Nephron (organoid): ENCODE data around the gene RAPGEF1.

Experiments used
- H3K27ac Mint-ChIP-seq, 3 experiments: 2 replicates each; pipeline ENCODE4 v1.8.0; 2020; ENCODE audit warnings: mixed read lengths in 3 of 3, mild to moderate bottlenecking in 2 of 3, moderate library complexity in 1 of 3
- H3K27me3 Mint-ChIP-seq: 2 replicates; pipeline ENCODE4 v1.8.0; 2021; ENCODE audit warnings: low read depth, mild to moderate bottlenecking, moderate library complexity, mixed read lengths
- H3K36me3 Mint-ChIP-seq: 2 replicates; pipeline ENCODE4 v1.8.0; 2020; ENCODE audit warnings: low read depth, mixed read lengths
- H3K4me1 Mint-ChIP-seq: 2 replicates; pipeline ENCODE4 v1.8.0; 2020; ENCODE audit warnings: mixed read lengths
- H3K4me3 Mint-ChIP-seq, 3 experiments: 2 replicates each; pipeline ENCODE4 v1.8.0; 2020; ENCODE audit warnings: mild to moderate bottlenecking in 3 of 3, mixed read lengths in 3 of 3, moderate library complexity in 2 of 3
- H3K9me3 Mint-ChIP-seq: 2 replicates; pipeline ENCODE4 v1.8.0; 2020; ENCODE audit warnings: mixed read lengths
- CTCF ChIP-seq, 3 experiments: fragments of 200-600 bp; sonication (generic); IDR thresholded peaks; one replicate each; pipeline ENCODE4 v1.5.0; 2021; ENCODE audit warnings: antibody characterized with exemption in 3 of 3; ENCODE audit not compliant: unreplicated experiment in 3 of 3

Gene RAPGEF1

GRCh38 chr9:131707733-131708157, 32.1 kb downstream of the RAPGEF1 start:
- H3K4me3 Mint-ChIP-seq, result no peak overlapping the region
- H3K27ac Mint-ChIP-seq, result peak overlapping the region in 1 of 3 experiments; percentile 9
- H3K9me3 Mint-ChIP-seq, result no peaks in the 10 kb centered on the region
- TF ChIP-seq CTCF (IDR thresholded peaks at IDR 0.05; ENCODE audit: unreplicated experiment in 3 of 3), result no peak
- no peaks in the 10 kb centered on the region for H3K36me3 Mint-ChIP-seq
- peaks cover 42% of the 10 kb centered on the region for H3K4me1 Mint-ChIP-seq
- H3K27me3 Mint-ChIP-seq, result no peaks in the 10 kb centered on the region

- Mint-ChIP-seq H3K9me3 (no peaks in the 10 kb centered on the region), H3K36me3 (no peaks in the 10 kb centered on the region), H3K27ac (no peak overlapping the region), H3K27me3 (no peaks in the 10 kb centered on the region), H3K4me3 (no peak overlapping the region), H3K4me1 (peaks cover 48% of the 10 kb centered on the region)
- TF ChIP-seq CTCF (IDR thresholded peaks at IDR 0.05; ENCODE audit: unreplicated experiment in 3 of 3), result no peak
Measured at GRCh38 chr9:131707050-131707449, 32.8 kb downstream of the RAPGEF1 start.

GRCh38 chr9:131706608-131706970, 33.3 kb downstream of the RAPGEF1 start:
- H3K36me3 Mint-ChIP-seq, result no peaks in the 10 kb centered on the region
- no peak for TF ChIP-seq CTCF (IDR thresholded peaks at IDR 0.05; ENCODE audit: unreplicated experiment in 3 of 3)
- H3K27ac Mint-ChIP-seq, result no peak overlapping the region
- H3K27me3 Mint-ChIP-seq, result no peaks in the 10 kb centered on the region
- no peaks in the 10 kb centered on the region for H3K9me3 Mint-ChIP-seq
- H3K4me1 Mint-ChIP-seq, result peaks cover 52% of the 10 kb centered on the region
- no peak overlapping the region for H3K4me3 Mint-ChIP-seq

- no peaks in the 10 kb centered on the region for H3K27me3 Mint-ChIP-seq
- no peak overlapping the region for H3K4me3 Mint-ChIP-seq
Measured at GRCh38 chr9:131704988-131705387, 34.9 kb downstream of the RAPGEF1 start.

DNA sequence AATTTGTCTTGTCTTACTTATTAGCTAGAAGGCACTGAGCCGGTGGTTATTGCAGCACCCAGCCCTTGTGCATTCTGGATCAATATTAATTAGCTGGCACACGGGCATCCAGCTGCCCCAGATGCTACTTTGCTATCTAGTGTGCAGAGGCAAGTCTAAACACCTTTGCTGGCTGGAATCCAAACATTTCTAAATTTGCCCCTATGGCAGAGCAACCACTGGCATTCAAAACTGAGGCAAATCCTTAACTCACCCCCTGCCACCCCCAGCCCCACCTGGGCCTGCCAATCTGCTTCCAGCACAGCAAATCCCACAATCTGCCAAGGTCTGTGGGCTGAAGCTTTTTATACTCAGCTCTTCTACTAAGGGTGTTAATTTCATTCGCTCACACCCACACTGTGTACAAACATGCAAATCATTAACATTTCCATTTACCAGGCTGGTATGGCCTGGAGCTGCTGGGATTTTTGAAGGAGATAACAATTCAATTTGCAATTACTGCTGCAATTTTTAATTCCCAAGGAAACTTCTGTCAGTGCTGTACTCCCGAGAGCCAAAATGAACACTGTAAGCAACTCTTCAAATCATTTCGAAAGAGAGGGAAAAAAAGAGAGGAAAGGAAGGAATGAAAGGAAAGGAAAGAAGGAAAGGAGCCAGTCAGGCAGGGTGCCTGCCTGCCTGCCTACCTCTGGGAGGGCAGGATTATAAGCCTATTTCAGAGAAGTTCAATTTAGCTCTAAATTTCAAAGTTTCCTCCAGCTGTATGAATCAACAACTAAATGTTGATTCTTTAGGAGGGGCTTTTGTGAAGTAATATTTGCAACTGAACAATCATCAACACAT, 35.5 kb downstream of the RAPGEF1 start:
- no peaks in the 10 kb centered on the region for H3K36me3 Mint-ChIP-seq
- H3K27me3 Mint-ChIP-seq, result no peaks in the 10 kb centered on the region
- H3K27ac Mint-ChIP-seq, result peak overlapping the region; percentile 22 to 70 (median 33)

More at GRCh38 chr9:131704988-131705387, 34.9 kb downstream of the RAPGEF1 start:
- Mint-ChIP-seq H3K4me1 (peaks cover 55% of the 10 kb centered on the region), H3K9me3 (no peaks in the 10 kb centered on the region), H3K27ac (peak overlapping the region in 1 of 3 experiments; percentile 33), H3K36me3 (no peaks in the 10 kb centered on the region)
- TF ChIP-seq CTCF (IDR thresholded peaks at IDR 0.05; ENCODE audit: unreplicated experiment in 3 of 3), result no peak

More for the DNA sequence above, 35.5 kb downstream of the RAPGEF1 start:
- no peak for TF ChIP-seq CTCF (IDR thresholded peaks at IDR 0.05; ENCODE audit: unreplicated experiment in 3 of 3)
- Mint-ChIP-seq H3K4me1 (peaks cover 55% of the 10 kb centered on the region), H3K9me3 (no peaks in the 10 kb centered on the region), H3K4me3 (no peak overlapping the region)
